ENCODE results near the gene PLEKHG4B.
"Not testable (repeated sequence)": the region's sequence is repeated elsewhere in the genome, so short reads cannot be mapped to it uniquely, and the experiment has no call there.

Gene PLEKHG4B

DNA sequence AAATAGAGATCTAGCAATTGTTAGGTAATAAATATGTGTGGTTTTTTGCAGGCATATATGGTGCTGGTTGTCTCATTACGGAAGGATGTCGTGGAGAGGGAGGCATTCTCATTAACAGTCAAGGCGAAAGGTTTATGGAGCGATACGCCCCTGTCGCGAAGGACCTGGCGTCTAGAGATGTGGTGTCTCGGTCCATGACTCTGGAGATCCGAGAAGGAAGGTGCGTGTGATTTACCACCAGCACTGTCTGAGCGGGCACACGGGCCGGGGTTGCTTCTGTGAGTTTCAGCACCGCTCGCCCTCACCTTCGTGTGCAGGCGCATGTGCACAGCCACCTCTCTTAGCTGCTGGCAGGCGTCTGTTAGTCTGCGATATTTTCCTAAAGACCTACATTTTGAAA is 141.5 kb downstream of the PLEKHG4B start:
- DNase-seq (ENCODE audit: low spot score) = not testable (repeated sequence)

DNA sequence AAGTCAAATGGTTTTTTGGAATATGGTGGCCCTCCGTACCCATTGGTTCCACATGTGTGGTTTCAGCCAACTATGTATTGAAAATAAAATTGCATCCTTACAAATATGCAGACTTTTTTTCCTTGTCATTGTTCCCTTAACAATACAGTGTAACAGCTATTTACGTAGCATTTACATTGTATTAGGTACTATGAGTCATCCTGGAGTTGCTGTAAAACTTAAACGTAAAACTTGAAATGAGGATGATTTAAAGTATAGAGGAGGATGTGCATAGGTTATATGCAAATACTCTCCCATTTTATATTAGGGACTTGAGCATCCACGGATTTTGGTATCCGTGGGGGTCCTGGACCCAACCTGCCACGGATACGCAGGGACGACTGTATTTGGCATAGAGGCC is 142.5 kb downstream of the PLEKHG4B start:
- DNase-seq (ENCODE audit: low spot score) = no peak

DNA sequence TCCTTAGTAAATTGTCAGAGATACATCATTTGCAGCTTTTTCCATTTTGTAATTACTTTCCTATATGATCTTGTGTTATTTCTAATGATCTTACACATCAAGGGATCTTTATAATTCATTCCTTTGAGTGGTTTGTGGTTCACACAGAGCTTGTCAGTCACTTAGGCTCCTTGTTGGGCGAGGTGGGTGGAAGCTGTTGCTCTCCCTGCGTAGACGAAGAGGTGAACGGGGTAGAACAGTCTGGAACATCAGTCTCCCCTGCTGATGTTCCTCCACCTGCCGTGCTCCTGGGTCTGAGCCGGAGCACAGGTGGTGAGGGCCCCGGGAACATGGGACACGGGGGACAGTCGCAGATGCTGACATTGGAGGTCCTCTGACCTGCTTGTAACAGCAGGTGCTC is 143.6 kb downstream of the PLEKHG4B start:
- DNase-seq (ENCODE audit: low spot score) = not testable (repeated sequence)

DNA sequence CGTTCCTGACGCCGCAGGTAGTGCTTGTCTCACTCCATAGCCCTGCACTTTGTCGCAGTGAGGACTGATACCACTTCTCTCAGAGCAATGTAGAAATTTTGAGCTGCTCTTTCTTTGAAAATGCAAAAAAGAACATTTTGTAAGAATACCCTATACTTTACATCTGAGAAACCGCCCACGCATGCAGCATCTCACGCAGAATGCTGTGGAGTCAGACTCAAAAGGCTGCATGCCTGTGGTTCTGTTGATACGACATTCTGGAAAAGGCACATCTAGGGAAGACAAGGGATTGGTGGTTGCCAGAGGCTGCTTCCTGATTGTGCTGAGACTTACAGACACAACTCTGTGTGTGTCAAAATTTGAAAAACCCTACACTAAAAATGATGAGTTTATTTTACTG is 146.0 kb downstream of the PLEKHG4B start:
- not testable (repeated sequence) for DNase-seq (ENCODE audit: low spot score)
